Measurements from ENCODE around the gene MOSMO.

Gene MOSMO

GRCh38 chr16:22086440-22086839 is 78.5 kb downstream of the MOSMO start:
- no peak overlapping the region for H3K18ac ChIP-seq (ENCODE audit: low read length)
- H4K91ac ChIP-seq (ENCODE audit: low read depth, low read length), result no peak overlapping the region
- no peaks in the 10 kb centered on the region for H3K9me3 ChIP-seq (ENCODE audit: insufficient read depth, low read depth, low read length)
- DNase-seq, result no peak
- no peak overlapping the region for H3K14ac ChIP-seq (ENCODE audit: low read length)
- no peaks in the 10 kb centered on the region for H3K79me1 ChIP-seq (ENCODE audit: low read length)
- H3K4me2 ChIP-seq (ENCODE audit: low read length), result no peak overlapping the region
- no peaks in the 10 kb centered on the region for H3K36me3 ChIP-seq (ENCODE audit: control insufficient read depth in 1 of 2, insufficient read depth in 2 of 2, low read length in 2 of 2)
- H3K79me2 ChIP-seq (ENCODE audit: control insufficient read depth, insufficient read depth, low read length, poor library complexity), result no peaks in the 10 kb centered on the region
- no peak overlapping the region for H2BK12ac ChIP-seq (ENCODE audit: low read length)
- no peak overlapping the region for H3K4me3 ChIP-seq (ENCODE audit: low read depth, low read length)
- H3K27ac ChIP-seq (ENCODE audit: low read depth, low read length), result no peak overlapping the region
- H3K23ac ChIP-seq (ENCODE audit: low read length), result no peak overlapping the region
- H3K4ac ChIP-seq (ENCODE audit: low read depth, low read length), result no peak overlapping the region
- H4K8ac ChIP-seq (ENCODE audit: low read depth, low read length), result no peak overlapping the region
- no peaks in the 10 kb centered on the region for H3K27me3 ChIP-seq (ENCODE audit: insufficient read depth, low read length)
- H4K12ac ChIP-seq (ENCODE audit: low read depth, low read length), result no peak overlapping the region
- no peaks in the 10 kb centered on the region for H3K4me1 ChIP-seq (ENCODE audit: control insufficient read depth in 1 of 2, insufficient read depth in 2 of 2, low read length in 2 of 2)
- H2BK120ac ChIP-seq (ENCODE audit: insufficient read depth, low read length, poor library complexity), result no peak overlapping the region
- H3K9ac ChIP-seq (ENCODE audit: low read length), result no peak overlapping the region
- H2BK5ac ChIP-seq (ENCODE audit: low read depth, low read length, poor library complexity), result no peak overlapping the region
- H2AFZ ChIP-seq (ENCODE audit: insufficient read depth, low read length, poor library complexity), result no peak overlapping the region
- H2AK5ac ChIP-seq (ENCODE audit: low read length), result no peak overlapping the region
- no CpG with 5 or more reads among the region's 1 CpG for WGBS (ENCODE audit: extremely low coverage, insufficient coverage, insufficient read length)

- Histone ChIP-seq H4K8ac (ENCODE audit: low read depth, low read length) (no peak overlapping the region), H3K4me1 (ENCODE audit: control insufficient read depth in 1 of 2, insufficient read depth in 2 of 2, low read length in 2 of 2) (peaks cover 0 to 2% of the 10 kb centered on the region in 2 experiments), H3K4me3 (ENCODE audit: low read depth, low read length) (no peak overlapping the region), H3K79me2 (ENCODE audit: control insufficient read depth, insufficient read depth, low read length, poor library complexity) (no peaks in the 10 kb centered on the region), H3K4me2 (ENCODE audit: low read length) (no peak overlapping the region), H3K4ac (ENCODE audit: low read depth, low read length) (no peak overlapping the region), H3K79me1 (ENCODE audit: low read length) (no peaks in the 10 kb centered on the region), H3K27ac (ENCODE audit: low read depth, low read length) (no peak overlapping the region), H4K91ac (ENCODE audit: low read depth, low read length) (no peak overlapping the region), H3K14ac (ENCODE audit: low read length) (no peak overlapping the region), H4K12ac (ENCODE audit: low read depth, low read length) (no peak overlapping the region), H2AK5ac (ENCODE audit: low read length) (no peak overlapping the region), H2BK12ac (ENCODE audit: low read length) (no peak overlapping the region), H3K18ac (ENCODE audit: low read length) (no peak overlapping the region), H3K9me3 (ENCODE audit: insufficient read depth, low read depth, low read length) (no peaks in the 10 kb centered on the region), H3K36me3 (ENCODE audit: control insufficient read depth in 1 of 2, insufficient read depth in 2 of 2, low read length in 2 of 2) (no peaks in the 10 kb centered on the region), H2AFZ (ENCODE audit: insufficient read depth, low read length, poor library complexity) (no peak overlapping the region), H3K9ac (ENCODE audit: low read length) (no peak overlapping the region), H2BK120ac (ENCODE audit: insufficient read depth, low read length, poor library complexity) (no peak overlapping the region), H2BK5ac (ENCODE audit: low read depth, low read length, poor library complexity) (no peak overlapping the region), H3K27me3 (ENCODE audit: insufficient read depth, low read length) (no peaks in the 10 kb centered on the region), H3K23ac (ENCODE audit: low read length) (no peak overlapping the region)
- no peak for DNase-seq
- WGBS (ENCODE audit: extremely low coverage, insufficient coverage, insufficient read length), result no CpG with 5 or more reads among the region's 1 CpG
Observed at GRCh38 chr16:22088642-22089041, 80.7 kb downstream of the MOSMO start.

- Histone ChIP-seq H3K4me2 (ENCODE audit: low read length) (no peak overlapping the region), H3K79me2 (ENCODE audit: control insufficient read depth, insufficient read depth, low read length, poor library complexity) (no peaks in the 10 kb centered on the region), H2BK5ac (ENCODE audit: low read depth, low read length, poor library complexity) (no peak overlapping the region), H3K36me3 (ENCODE audit: control insufficient read depth in 1 of 2, insufficient read depth in 2 of 2, low read length in 2 of 2) (no peaks in the 10 kb centered on the region), H4K8ac (ENCODE audit: low read depth, low read length) (no peak overlapping the region), H3K4ac (ENCODE audit: low read depth, low read length) (no peak overlapping the region), H3K4me1 (ENCODE audit: control insufficient read depth in 1 of 2, insufficient read depth in 2 of 2, low read length in 2 of 2) (peaks cover 0 to 2% of the 10 kb centered on the region in 2 experiments), H3K23ac (ENCODE audit: low read length) (no peak overlapping the region), H2BK120ac (ENCODE audit: insufficient read depth, low read length, poor library complexity) (no peak overlapping the region), H3K9ac (ENCODE audit: low read length) (no peak overlapping the region), H2BK12ac (ENCODE audit: low read length) (no peak overlapping the region), H3K9me3 (ENCODE audit: insufficient read depth, low read depth, low read length) (no peaks in the 10 kb centered on the region), H2AK5ac (ENCODE audit: low read length) (no peak overlapping the region), H2AFZ (ENCODE audit: insufficient read depth, low read length, poor library complexity) (no peak overlapping the region), H3K14ac (ENCODE audit: low read length) (no peak overlapping the region), H4K12ac (ENCODE audit: low read depth, low read length) (no peak overlapping the region), H3K79me1 (ENCODE audit: low read length) (no peaks in the 10 kb centered on the region), H3K18ac (ENCODE audit: low read length) (no peak overlapping the region), H3K27ac (ENCODE audit: low read depth, low read length) (no peak overlapping the region), H4K91ac (ENCODE audit: low read depth, low read length) (no peak overlapping the region), H3K4me3 (ENCODE audit: low read depth, low read length) (no peak overlapping the region), H3K27me3 (ENCODE audit: insufficient read depth, low read length) (no peaks in the 10 kb centered on the region)
- no CpG with 5 or more reads among the region's 4 CpGs for WGBS (ENCODE audit: extremely low coverage, insufficient coverage, insufficient read length)
- no peak for DNase-seq
Observed at GRCh38 chr16:22089910-22090309, 82.0 kb downstream of the MOSMO start.

- Histone ChIP-seq H2AFZ (ENCODE audit: insufficient read depth, low read length, poor library complexity) (no peak overlapping the region), H3K23ac (ENCODE audit: low read length) (no peak overlapping the region)
- no CpG with 5 or more reads among the region's 3 CpGs for WGBS (ENCODE audit: extremely low coverage, insufficient coverage, insufficient read length)
Observed at GRCh38 chr16:22091721-22092120, 83.8 kb downstream of the MOSMO start.

More at GRCh38 chr16:22091721-22092120, 83.8 kb downstream of the MOSMO start:
- Histone ChIP-seq H3K14ac (ENCODE audit: low read length) (no peak overlapping the region), H3K79me1 (ENCODE audit: low read length) (no peaks in the 10 kb centered on the region), H3K27me3 (ENCODE audit: insufficient read depth, low read length) (no peaks in the 10 kb centered on the region), H4K91ac (ENCODE audit: low read depth, low read length) (no peak overlapping the region), H3K18ac (ENCODE audit: low read length) (no peak overlapping the region), H2AK5ac (ENCODE audit: low read length) (no peak overlapping the region), H4K12ac (ENCODE audit: low read depth, low read length) (no peak overlapping the region), H3K79me2 (ENCODE audit: control insufficient read depth, insufficient read depth, low read length, poor library complexity) (no peaks in the 10 kb centered on the region), H3K27ac (ENCODE audit: low read depth, low read length) (no peak overlapping the region), H2BK12ac (ENCODE audit: low read length) (no peak overlapping the region), H3K9ac (ENCODE audit: low read length) (no peak overlapping the region), H2BK120ac (ENCODE audit: insufficient read depth, low read length, poor library complexity) (no peak overlapping the region), H3K4me2 (ENCODE audit: low read length) (no peak overlapping the region), H3K4ac (ENCODE audit: low read depth, low read length) (no peak overlapping the region), H4K8ac (ENCODE audit: low read depth, low read length) (no peak overlapping the region), H3K4me1 (ENCODE audit: control insufficient read depth in 1 of 2, insufficient read depth in 2 of 2, low read length in 2 of 2) (peaks cover 0 to 2% of the 10 kb centered on the region in 2 experiments), H3K4me3 (ENCODE audit: low read depth, low read length) (no peak overlapping the region), H2BK5ac (ENCODE audit: low read depth, low read length, poor library complexity) (no peak overlapping the region), H3K36me3 (ENCODE audit: control insufficient read depth in 1 of 2, insufficient read depth in 2 of 2, low read length in 2 of 2) (no peaks in the 10 kb centered on the region), H3K9me3 (ENCODE audit: insufficient read depth, low read depth, low read length) (no peaks in the 10 kb centered on the region)
- peak; percentile 72 to 88 for DNase-seq

Data from trophoblast cell (in vitro differentiated cells and primary cell).